Measurements from ENCODE around the gene ROBO4.

The ROBO4 gene

GRCh38 chr11:124918950-124919349 lies 21.3 kb upstream of the ROBO4 start, which contains the start of gene HEPN1:
Gene HEPN1, plus strand, starts transcription at chr11:124919250.
- DNase-seq (ENCODE audit: low read depth in 2 of 2) = no peak

GRCh38 chr11:124917115-124917637 lies 19.5 kb upstream of the ROBO4 start:
- DNase-seq (ENCODE audit: low read depth in 2 of 2) = no peak

- no peak for DNase-seq (ENCODE audit: low read depth in 2 of 2)
Observed at GRCh38 chr11:124916370-124916710, 18.7 kb upstream of the ROBO4 start.

- DNase-seq (ENCODE audit: low read depth in 2 of 2) = no peak
Observed at GRCh38 chr11:124915541-124916369, 18.1 kb upstream of the ROBO4 start.

GRCh38 chr11:124902616-124903015 lies 5.0 kb upstream of the ROBO4 start:
- no peak for DNase-seq (ENCODE audit: low read depth in 2 of 2)

- DNase-seq (ENCODE audit: low read depth in 2 of 2) = no peak
Observed at GRCh38 chr11:124900464-124900863, 2.8 kb upstream of the ROBO4 start.

- DNase-seq (ENCODE audit: low read depth in 2 of 2) = no peak
Observed at GRCh38 chr11:124899383-124900145, 1.9 kb upstream of the ROBO4 start.

GRCh38 chr11:124898711-124899110 lies 1.0 kb upstream of the ROBO4 start:
- DNase-seq (ENCODE audit: low read depth in 2 of 2) = no peak

- no peak for DNase-seq (ENCODE audit: low read depth in 2 of 2)
Observed at GRCh38 chr11:124898263-124898680, 607 bp upstream of the ROBO4 start.

GRCh38 chr11:124896821-124897391 lies 759 bp downstream of the ROBO4 start:
- DNase-seq (ENCODE audit: low read depth in 2 of 2) = no peak

- DNase-seq (ENCODE audit: low read depth in 2 of 2) = no peak
Observed at GRCh38 chr11:124896071-124896750, 1.5 kb downstream of the ROBO4 start.

- no peak for DNase-seq (ENCODE audit: low read depth in 2 of 2)
Observed at GRCh38 chr11:124895471-124895971, 2.1 kb downstream of the ROBO4 start.

- DNase-seq (ENCODE audit: low read depth in 2 of 2) = no peak
Observed at GRCh38 chr11:124894606-124895430, 2.8 kb downstream of the ROBO4 start.

- DNase-seq (ENCODE audit: low read depth in 2 of 2) = no peak
Observed at GRCh38 chr11:124893781-124894401, 3.8 kb downstream of the ROBO4 start.

- DNase-seq (ENCODE audit: low read depth in 2 of 2) = no peak
Observed at GRCh38 chr11:124892750-124893454, 4.8 kb downstream of the ROBO4 start.

GRCh38 chr11:124892146-124892545 lies 5.5 kb downstream of the ROBO4 start:
- DNase-seq (ENCODE audit: low read depth in 2 of 2) = no peak

GRCh38 chr11:124891373-124891861 lies 6.2 kb downstream of the ROBO4 start:
- DNase-seq (ENCODE audit: low read depth in 2 of 2) = no peak

GRCh38 chr11:124890683-124891372 lies 6.8 kb downstream of the ROBO4 start:
- DNase-seq (ENCODE audit: low read depth in 2 of 2) = no peak

- no peak for DNase-seq (ENCODE audit: low read depth in 2 of 2)
Observed at GRCh38 chr11:124890151-124890550, 7.5 kb downstream of the ROBO4 start.

All from stimulated activated CD4-positive, alpha-beta T cell treated with anti-CD3 and anti-CD28 coated beads, Interleukin-1b, Interleukin-23, amount 100 ng/mL, for 4 hours (primary cell).